Hepatocyte (in vitro differentiated cells): Measurements from ENCODE around the gene MSMB. TPM values are rescaled to one million over a fixed set of nuclear protein-coding genes. Genes with fewer than 3 reads are reported as not detected.

ENCODE experiments used
- DNase-seq: peaks from one replicate; pipeline ENCODE4 v3.0.0-alpha.2; 2016; ENCODE audit warnings: low spot score
- H2AFZ ChIP-seq: fragments of 200-600 bp; sonication (generic); 2 replicates; pipeline ENCODE4 v1.6.0; 2016; ENCODE audit warnings: antibody characterized with exemption, mild to moderate bottlenecking
- H3K27ac ChIP-seq: fragments of 200-600 bp; sonication (generic); 2 replicates; pipeline ENCODE4 v1.5.1; 2016; ENCODE audit warnings: mild to moderate bottlenecking
- H3K27me3 ChIP-seq: fragments of 200-600 bp; sonication (generic); 2 replicates; pipeline ENCODE4 v1.6.1; 2016
- H3K36me3 ChIP-seq: fragments of 200-600 bp; sonication (generic); replicated peaks from 2 replicates; pipeline ENCODE4 v1.5.1; 2016; ENCODE audit warnings: low read depth; ENCODE audit not compliant: insufficient read depth
- H3K4me1 ChIP-seq: fragments of 200-600 bp; sonication (generic); 2 replicates; pipeline ENCODE4 v1.5.1; 2016; ENCODE audit warnings: mild to moderate bottlenecking, moderate library complexity; ENCODE audit not compliant: insufficient read depth
- H3K4me2 ChIP-seq: fragments of 200-600 bp; sonication (generic); 2 replicates; pipeline ENCODE4 v1.6.0; 2016
- H3K4me3 ChIP-seq: fragments of 200-600 bp; sonication (generic); 2 replicates; pipeline ENCODE4 v1.5.1; 2016; ENCODE audit warnings: mild to moderate bottlenecking
- H3K79me2 ChIP-seq: fragments of 200-600 bp; sonication (generic); 2 replicates; pipeline ENCODE4 v1.6.0; 2017; ENCODE audit warnings: mild to moderate bottlenecking
- H3K9me2 ChIP-seq: fragments of 200-600 bp; sonication (generic); replicated peaks from 2 replicates; pipeline ENCODE4 v1.6.0; 2017; ENCODE audit warnings: mild to moderate bottlenecking; ENCODE audit not compliant: insufficient read depth
- H3K9me3 ChIP-seq: fragments of 200-600 bp; sonication (generic); 2 replicates; pipeline ENCODE4 v1.5.1; 2016; ENCODE audit warnings: low read depth, mild to moderate bottlenecking
- H4K20me1 ChIP-seq: fragments of 200-600 bp; sonication (generic); 2 replicates; pipeline ENCODE4 v1.6.0; 2016; ENCODE audit warnings: mild to moderate bottlenecking; ENCODE audit not compliant: insufficient read depth, poor library complexity, severe bottlenecking
- CTCF ChIP-seq: fragments of 200-600 bp; sonication (generic); IDR thresholded peaks from 2 replicates; pipeline ENCODE4 v1.5.1; 2016; ENCODE audit warnings: antibody characterized with exemption, mild to moderate bottlenecking; ENCODE audit not compliant: poor library complexity
- EZH2 ChIP-seq: fragments of 200-600 bp; sonication (generic); IDR thresholded peaks from 2 replicates; pipeline ENCODE4 v1.6.1; 2016; ENCODE audit warnings: antibody characterized with exemption, mild to moderate bottlenecking, borderline replicate concordance
- EZH2phosphoT487 ChIP-seq: fragments of 200-600 bp; sonication (generic); IDR thresholded peaks from one replicate; pipeline ENCODE4 v1.6.1; 2018; ENCODE audit warnings: antibody characterized with exemption, mild to moderate bottlenecking, low read depth, moderate library complexity; ENCODE audit not compliant: unreplicated experiment, severe bottlenecking
- WGBS: methylation state at CpG from one replicate; pipeline ENCODE4 v1.1.6; 2016; ENCODE audit warnings: low lambda C conversion rate; ENCODE audit errors: missing lambda C conversion rate; 5-methylcytosine and 5-hydroxymethylcytosine counted together
- polyA plus RNA-seq: library from polyadenylated mRNA; unstranded; fragments of >200 nt; fragmentation: Nextera tagmentation; extraction: Ambion mirVana; gene quantifications from 2 replicates; pipeline ENCODE4 v1.2.1, GENCODE V29; 2016
- total RNA-seq: library from RNA; depleted of rRNA; stranded (reverse); fragments of >200 nt; gene quantifications from 2 replicates; pipeline ENCODE4 v1.2.3, GENCODE V29; 2014

The MSMB gene
- total and polyA plus RNA-seq, 2 experiments from 2014 or later = 2.2 to 11.0 TPM

DNA sequence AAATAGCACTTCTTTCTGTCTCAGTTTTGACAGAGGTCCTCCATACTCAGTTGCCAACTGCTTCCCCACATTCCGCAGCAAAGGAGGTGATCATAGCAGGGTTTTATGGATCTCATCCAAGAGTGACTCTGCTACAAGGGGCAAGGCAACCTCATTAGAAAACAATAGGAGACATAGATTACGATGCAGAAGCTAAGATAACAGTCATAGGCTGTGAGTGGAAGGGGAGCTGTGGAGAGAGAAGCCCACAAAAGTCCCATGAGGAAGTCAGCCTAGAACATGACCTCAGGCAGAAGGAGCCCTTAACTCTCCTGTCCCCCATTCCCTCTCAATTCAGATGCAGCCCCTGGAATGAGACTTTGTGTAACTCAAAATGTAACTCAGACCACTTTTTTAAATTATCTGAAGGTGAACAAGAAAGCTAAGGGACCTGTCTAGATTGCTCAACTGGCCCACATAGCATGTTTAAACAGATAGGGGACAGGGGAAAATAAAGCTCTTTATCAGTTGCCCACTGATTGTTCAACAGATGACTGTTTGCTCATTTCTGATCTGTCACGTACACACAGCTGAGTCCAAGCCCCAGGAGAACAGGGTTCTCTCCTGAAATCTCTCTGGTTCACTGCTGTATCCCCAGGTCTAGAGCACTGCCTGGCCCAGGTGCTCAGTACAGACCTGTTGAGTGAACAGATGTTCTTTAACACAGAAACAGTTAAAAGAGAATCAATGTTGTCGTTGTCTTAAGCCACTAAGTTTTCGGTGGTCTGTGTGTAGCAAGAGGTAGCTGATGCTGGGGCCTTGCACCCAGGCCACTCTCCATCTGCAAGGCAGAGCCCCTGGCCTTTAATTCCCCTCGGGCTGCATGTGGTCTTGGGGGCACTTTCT lies 14.2 kb downstream of the MSMB start:
- no peak for TF ChIP-seq EZH2
- no peak for TF ChIP-seq EZH2phosphoT487
- no peak for TF ChIP-seq CTCF

GRCh38 chr10:46030091-46030937 lies 15.8 kb downstream of the MSMB start, which contains the start of gene NCOA4:
Gene NCOA4, minus strand, starts transcription at chr10:46030623. Its CDS starts 13,943 bp downstream, at chr10:46016680.
- H2AFZ ChIP-seq = peak within 1 kb of the TSS; percentile 97
- H3K27ac ChIP-seq = peak within 1 kb of the TSS; percentile 96
- peak within 1 kb of the TSS; percentile 93 for H3K4me2 ChIP-seq
- peaks cover 14% of the 10 kb centered on the region for H3K4me1 ChIP-seq
- H4K20me1 ChIP-seq = peaks cover 30% of the 10 kb centered on the region
- H3K4me3 ChIP-seq = peak within 1 kb of the TSS; percentile 89
- no peaks in the 10 kb centered on the region for H3K27me3 ChIP-seq
- 2% methylated on average over 45 of the region's 59 CpGs for WGBS
- DNase-seq = peak; percentile 100
- H3K36me3 ChIP-seq = no peaks in the 10 kb centered on the region
- peaks cover 45% of the 10 kb centered on the region for H3K79me2 ChIP-seq
- H3K9me3 ChIP-seq = no peaks in the 10 kb centered on the region
- TF ChIP-seq CTCF (peak; percentile 54), EZH2 (no peak)
- no peaks in the 10 kb centered on the region for H3K9me2 ChIP-seq

More for the DNA sequence above, 14.2 kb downstream of the MSMB start:
- no peak overlapping the region for H3K4me3 ChIP-seq
- peaks cover 7% of the 10 kb centered on the region for H3K4me1 ChIP-seq
- H3K9me3 ChIP-seq = no peaks in the 10 kb centered on the region
- H2AFZ ChIP-seq = no peak overlapping the region
- H3K4me2 ChIP-seq = no peak overlapping the region
- H4K20me1 ChIP-seq = peaks cover 14% of the 10 kb centered on the region
- DNase-seq = peak; percentile 38
- peak overlapping the region; percentile 83 for H3K27ac ChIP-seq
- peaks cover 29% of the 10 kb centered on the region for H3K79me2 ChIP-seq
- no peaks in the 10 kb centered on the region for H3K9me2 ChIP-seq
- 60% methylated on average over 6 of the region's 6 CpGs for WGBS
- no peaks in the 10 kb centered on the region for H3K36me3 ChIP-seq
- no peaks in the 10 kb centered on the region for H3K27me3 ChIP-seq

DNA sequence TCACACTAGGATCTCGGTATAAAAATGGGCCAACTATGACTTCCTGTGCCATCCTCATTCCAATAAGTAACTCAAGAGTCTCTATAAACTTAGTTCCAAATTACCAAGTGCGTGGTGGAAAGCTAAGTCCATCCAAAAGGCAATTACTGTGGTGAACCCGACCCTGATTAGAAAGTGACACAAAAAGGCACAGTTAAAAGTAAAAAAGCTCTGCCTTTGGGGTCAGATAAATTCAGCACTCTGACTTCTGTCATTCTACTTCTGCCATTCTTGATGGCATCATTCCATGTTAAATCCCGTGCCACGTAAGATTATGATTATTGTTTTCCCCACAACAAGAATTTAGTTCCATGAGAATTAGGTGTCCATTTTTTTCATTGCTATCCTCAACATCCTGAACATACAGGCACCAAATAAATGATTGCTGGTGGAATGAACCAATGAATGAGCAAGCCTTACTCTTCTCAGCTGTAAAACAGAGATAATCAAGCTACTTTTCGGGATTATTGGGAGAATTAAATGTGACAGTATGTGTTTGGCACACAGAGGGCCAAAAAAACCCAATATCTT lies 16.5 kb downstream of the MSMB start:
- peaks cover 53% of the 10 kb centered on the region for H3K79me2 ChIP-seq
- H3K27me3 ChIP-seq = no peaks in the 10 kb centered on the region
- WGBS = 33% methylated on average over 6 of the region's 6 CpGs
- H3K4me2 ChIP-seq = peak overlapping the region; percentile 93
- H3K36me3 ChIP-seq = no peaks in the 10 kb centered on the region
- peak overlapping the region; percentile 96 for H3K27ac ChIP-seq
- TF ChIP-seq CTCF = no peak
- no peak for TF ChIP-seq EZH2phosphoT487
- no peak for TF ChIP-seq EZH2
- no peaks in the 10 kb centered on the region for H3K9me3 ChIP-seq
- H4K20me1 ChIP-seq = peaks cover 37% of the 10 kb centered on the region
- peak overlapping the region; percentile 17 for H2AFZ ChIP-seq
- no peaks in the 10 kb centered on the region for H3K9me2 ChIP-seq
- H3K4me1 ChIP-seq = peaks cover 14% of the 10 kb centered on the region
- peak overlapping the region; percentile 89 for H3K4me3 ChIP-seq
- DNase-seq = no peak
